B cell (primary cell): ENCODE data around the gene IBTK. TPM values are rescaled to one million over a fixed set of nuclear protein-coding genes. Genes with fewer than 3 reads are reported as not detected.

Experiments
- ATAC-seq: fragments of 200-7000 bp; cut with Tn5 transposase; one replicate; pipeline ENCODE4 v1.10.0; 2021; ENCODE audit warnings: low read depth, mild to moderate bottlenecking, moderate number of reproducible peaks, moderate library complexity
- CTCF ChIA-PET: fragments of 350-600 bp; sonication (Branson Sonifier 250); formaldehyde crosslinking; loops from one replicate; lab custom pipeline; 2021; ENCODE audit warnings: antibody characterized with exemption, inconsistent platforms; lab: Charles Lee
- POLR2A ChIA-PET: fragments of 350-600 bp; sonication (Branson Sonifier 250); formaldehyde crosslinking; loops from one replicate; lab custom pipeline; 2021; ENCODE audit warnings: antibody characterized with exemption; lab: Charles Lee
- DNase-seq: peaks from one replicate; pipeline ENCODE4 v3.0.0; 2013
- H2AFZ ChIP-seq: 2 replicates; pipeline ENCODE4 v1.6.1; 2012; ENCODE audit warnings: mild to moderate bottlenecking, low read depth, low read length; ENCODE audit not compliant: insufficient read depth, poor library complexity, severe bottlenecking
- H3K27ac ChIP-seq, 2 donors: 1 replicate in 1 of 2; 2 replicates in 1 of 2; pipeline ENCODE4 v1.5.1; 2012 to 2013; ENCODE audit warnings: low read length in 2 of 2, mild to moderate bottlenecking in 2 of 2, moderate library complexity in 1 of 2
- H3K27me3 ChIP-seq, 4 experiments: fragments of 200-600 bp in 1 of 4; sonication (generic) in 1 of 4; replicated peaks in 1 of 4; 1 replicate in 2 of 4; 2 replicates in 2 of 4; pipeline versions ENCODE4 v1.6.1 to v1.7.0; 2013 to 2016; ENCODE audit warnings: low read length in 3 of 4, mild to moderate bottlenecking in 2 of 4, mixed read lengths in 1 of 4, moderate library complexity in 1 of 4; ENCODE audit not compliant: insufficient read depth in 4 of 4, control insufficient read depth in 3 of 4; ENCODE audit errors: control extremely low read depth in 1 of 4
- H3K36me3 ChIP-seq, 2 experiments: replicated peaks in 1 of 2; 1 replicate in 1 of 2; 2 replicates in 1 of 2; pipeline versions ENCODE4 v1.6.1 to v1.7.1; 2013; ENCODE audit warnings: low read length in 1 of 2; ENCODE audit not compliant: insufficient read depth in 2 of 2, control insufficient read depth in 1 of 2; ENCODE audit errors: control extremely low read depth in 1 of 2, extremely low read depth in 1 of 2
- H3K4me1 ChIP-seq, 2 donors: fragments of 200-600 bp in 1 of 2; sonication (generic) in 1 of 2; 1 replicate in 1 of 2; 2 replicates in 1 of 2; pipeline versions ENCODE4 v1.5.1 to v1.6.1; 2013 to 2017; ENCODE audit warnings: low read length in 2 of 2; ENCODE audit not compliant: control insufficient read depth in 2 of 2, insufficient read depth in 2 of 2
- H3K4me2 ChIP-seq: replicated peaks from 2 replicates; pipeline ENCODE3; 2012; ENCODE audit warnings: mild to moderate bottlenecking, low read depth, low read length; ENCODE audit not compliant: poor library complexity, severe bottlenecking
- H3K4me3 ChIP-seq, 5 experiments: fragments of 200-600 bp in 1 of 5; sonication (generic) in 1 of 5; 1 replicate in 3 of 5; 2 replicates in 2 of 5; pipeline versions ENCODE4 v1.5.1 to v1.7.0; 2011 to 2016; ENCODE audit warnings: low read length in 4 of 5, mild to moderate bottlenecking in 4 of 5, low read depth in 2 of 5, control low read depth in 1 of 5, moderate library complexity in 1 of 5; ENCODE audit not compliant: insufficient read depth in 1 of 5; ENCODE audit errors: control extremely low read depth in 1 of 5, extremely low read depth in 1 of 5
- H3K79me2 ChIP-seq: fragments of 200-600 bp; sonication (generic); one replicate; pipeline ENCODE4 v1.6.0; 2016; ENCODE audit warnings: low read length; ENCODE audit not compliant: control insufficient read depth, insufficient read depth
- H3K9ac ChIP-seq: fragments of 200-600 bp; sonication (generic); 2 replicates; pipeline ENCODE4 v1.6.1; 2017; ENCODE audit warnings: mild to moderate bottlenecking, low read length, moderate library complexity
- H3K9me3 ChIP-seq, 3 donors: one replicate each; pipeline versions ENCODE4 v1.6.1 to v1.7.1; 2013; ENCODE audit warnings: low read length in 2 of 3; ENCODE audit not compliant: control insufficient read depth in 2 of 3, insufficient read depth in 1 of 3; ENCODE audit errors: control extremely low read depth in 1 of 3
- H4K20me1 ChIP-seq: 2 replicates; pipeline ENCODE4 v1.6.0; 2012; ENCODE audit warnings: mild to moderate bottlenecking, low read length; ENCODE audit not compliant: insufficient read depth, control insufficient read depth, poor library complexity, severe bottlenecking
- H3K27ac Mint-ChIP-seq: one replicate; pipeline ENCODE4 v1.8.0; 2021; ENCODE audit warnings: mixed read lengths
- H3K27me3 Mint-ChIP-seq: one replicate; pipeline ENCODE4 v1.8.0; 2021; ENCODE audit warnings: mixed read lengths
- H3K4me1 Mint-ChIP-seq: one replicate; pipeline ENCODE4 v1.8.0; 2021; ENCODE audit warnings: mixed read lengths
- H3K4me3 Mint-ChIP-seq: one replicate; pipeline ENCODE4 v1.8.0; 2021; ENCODE audit warnings: mixed read lengths
- H3K9me3 Mint-ChIP-seq: one replicate; pipeline ENCODE4 v1.8.0; 2022; ENCODE audit warnings: mixed read lengths; ENCODE audit not compliant: insufficient read depth
- EZH2 ChIP-seq: IDR thresholded peaks from 2 replicates; pipeline ENCODE4 v1.6.1; 2012; ENCODE audit warnings: borderline replicate concordance, low read depth, mild to moderate bottlenecking, moderate library complexity, low read length; ENCODE audit not compliant: insufficient read depth, poor library complexity, severe bottlenecking
- WGBS: methylation state at CpG from one replicate; pipeline ENCODE4 v1.1.5; 2013; ENCODE audit warnings: missing lambda C conversion rate; ENCODE audit not compliant: insufficient coverage; 5-methylcytosine and 5-hydroxymethylcytosine counted together
- intact Hi-C: fragments of 100-400 bp; cut with micrococcal nuclease; formaldehyde crosslinking; loops from one replicate; pipeline ENCODE4 v1.10.0; 2022
- polyA plus RNA-seq: library from polyadenylated mRNA; depleted of rRNA; stranded (reverse); fragments of >200 nt; gene quantifications from 2 replicates; pipeline ENCODE4 v1.2.3, GENCODE V29; 2012
- total RNA-seq, 2 donors: library from RNA; stranded (reverse); fragments of 120-200 nt in 1 of 2; gene quantifications; 1 replicate in 1 of 2; 2 replicates in 1 of 2; pipeline versions ENCODE4 v1.2.3 to v1.2.4, GENCODE V29; 2013 to 2022
- TF ChIP-seq, protein P1 (sequence below): fragments of 200-600 bp; IDR thresholded peaks from one replicate; pipeline ENCODE4 v1.8.0; 2022; ENCODE audit warnings: antibody characterized with exemption, mild to moderate bottlenecking

The IBTK gene
- total and polyA plus RNA-seq, 2 donors (not counting 1 experiment from before 2014, with no cell fraction given), result 4.4 to 28.3 TPM

DNA sequence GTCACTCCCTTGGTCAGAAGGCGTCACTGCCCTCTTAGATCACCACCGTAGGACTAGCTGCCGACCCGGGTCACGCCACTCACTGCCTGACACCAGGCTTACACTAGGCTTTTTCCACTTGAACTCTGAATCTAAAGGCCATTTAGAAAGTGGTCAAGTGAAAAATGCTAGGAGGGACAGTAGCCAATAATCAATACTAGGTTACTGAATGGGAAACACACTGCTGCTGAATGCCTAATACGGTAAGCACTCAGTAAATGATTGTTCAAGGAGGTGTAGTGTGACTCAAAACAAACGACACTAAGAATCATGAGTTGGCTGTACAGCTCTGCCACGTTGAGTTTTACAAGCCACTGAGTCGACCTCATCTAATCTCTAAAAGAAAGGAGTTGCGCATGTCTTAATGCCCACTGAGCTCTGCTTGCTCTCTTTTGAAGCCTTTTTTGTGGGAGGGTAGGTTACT lies 760 bp upstream of the IBTK start:
- CTCF ChIA-PET, result interaction anchor here (0.7 to 1.2 kb wide), 4 partner anchors 495 to 1979 kb away, joined by 3 to 5 read pairs (median 3); partner anchors contain the start of genes CEP162 and UBE3D
- Histone ChIP-seq H3K4me1 (peaks cover 15 to 20% of the 10 kb centered on the region in 2 donors), H3K79me2 (peaks cover 52% of the 10 kb centered on the region), H2AFZ (peak overlapping the region; percentile 99), H3K4me3 (peak overlapping the region; percentile 59 to 96 (median 88)), H3K9me3 (no peaks in the 10 kb centered on the region), H3K4me2 (peak overlapping the region; percentile 81), H3K36me3 (no peaks in the 10 kb centered on the region), H3K27ac (peak overlapping the region; percentile 82 to 83), H4K20me1 (no peaks in the 10 kb centered on the region), H3K27me3 (no peaks in the 10 kb centered on the region), H3K9ac (peak overlapping the region; percentile 90)
- peak overlapping the region; percentile 99 for H3K4me3 Mint-ChIP-seq
- intact Hi-C loops, result loop anchor here (5.0 kb wide), 1 partner anchor 819 kb away; the partner anchor contains the start of genes DOP1A and UBE3D
- DNase-seq (no peak), ATAC-seq (no peak)
- H3K27ac Mint-ChIP-seq, result peak overlapping the region; percentile 95
- TF ChIP-seq, protein P1, sequence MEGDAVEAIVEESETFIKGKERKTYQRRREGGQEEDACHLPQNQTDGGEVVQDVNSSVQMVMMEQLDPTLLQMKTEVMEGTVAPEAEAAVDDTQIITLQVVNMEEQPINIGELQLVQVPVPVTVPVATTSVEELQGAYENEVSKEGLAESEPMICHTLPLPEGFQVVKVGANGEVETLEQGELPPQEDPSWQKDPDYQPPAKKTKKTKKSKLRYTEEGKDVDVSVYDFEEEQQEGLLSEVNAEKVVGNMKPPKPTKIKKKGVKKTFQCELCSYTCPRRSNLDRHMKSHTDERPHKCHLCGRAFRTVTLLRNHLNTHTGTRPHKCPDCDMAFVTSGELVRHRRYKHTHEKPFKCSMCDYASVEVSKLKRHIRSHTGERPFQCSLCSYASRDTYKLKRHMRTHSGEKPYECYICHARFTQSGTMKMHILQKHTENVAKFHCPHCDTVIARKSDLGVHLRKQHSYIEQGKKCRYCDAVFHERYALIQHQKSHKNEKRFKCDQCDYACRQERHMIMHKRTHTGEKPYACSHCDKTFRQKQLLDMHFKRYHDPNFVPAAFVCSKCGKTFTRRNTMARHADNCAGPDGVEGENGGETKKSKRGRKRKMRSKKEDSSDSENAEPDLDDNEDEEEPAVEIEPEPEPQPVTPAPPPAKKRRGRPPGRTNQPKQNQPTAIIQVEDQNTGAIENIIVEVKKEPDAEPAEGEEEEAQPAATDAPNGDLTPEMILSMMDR, result no peak
- TF ChIP-seq EZH2, result no peak
- H3K9me3 Mint-ChIP-seq, result no peaks in the 10 kb centered on the region
- peaks cover 34% of the 10 kb centered on the region for H3K4me1 Mint-ChIP-seq
- WGBS, result 72% methylated on average over 3 of the region's 10 CpGs
- POLR2A ChIA-PET, result no interaction called here
- H3K27me3 Mint-ChIP-seq, result peaks cover 4% of the 10 kb centered on the region

GRCh38 chr6:82246802-82247504 lies 591 bp downstream of the IBTK start:
- peak overlapping the region; percentile 95 for H3K27ac Mint-ChIP-seq
- no peaks in the 10 kb centered on the region for H3K9me3 Mint-ChIP-seq
- H2AFZ ChIP-seq, result peak overlapping the region; percentile 99
- no peaks in the 10 kb centered on the region for H3K9me3 ChIP-seq
- WGBS, result 3% methylated on average over 32 of the region's 32 CpGs
- ChIA-PET POLR2A (no interaction called here), CTCF (interaction anchor here (0.9 kb wide), 1 partner anchor 819 kb away, joined by 3 read pairs; the partner anchor contains the start of gene UBE3D)
- H3K36me3 ChIP-seq, result no peaks in the 10 kb centered on the region
- peak overlapping the region; percentile 82 to 83 for H3K27ac ChIP-seq
- no peak for DNase-seq
- H3K79me2 ChIP-seq, result peaks cover 62% of the 10 kb centered on the region
- no peaks in the 10 kb centered on the region for H4K20me1 ChIP-seq
- H3K9ac ChIP-seq, result peak overlapping the region; percentile 90
- ATAC-seq, result peak; percentile 42
- intact Hi-C loops, result loop anchor here (1.0 to 5.0 kb wide), 5 partner anchors 495 to 1980 kb away; partner anchors contain the start of genes CEP162, CYB5R4, DOP1A and PGM3
- H3K4me2 ChIP-seq, result peak overlapping the region; percentile 81
- H3K27me3 Mint-ChIP-seq, result no peaks in the 10 kb centered on the region
- H3K4me3 Mint-ChIP-seq, result peak overlapping the region; percentile 99
- TF ChIP-seq EZH2, result no peak
- TF ChIP-seq, protein P1, result no peak
- H3K4me1 Mint-ChIP-seq, result peaks cover 36% of the 10 kb centered on the region
- H3K4me3 ChIP-seq, result peak overlapping the region; percentile 59 to 96 (median 88)
- peaks cover 15 to 20% of the 10 kb centered on the region in 2 donors for H3K4me1 ChIP-seq
- H3K27me3 ChIP-seq, result no peaks in the 10 kb centered on the region
